Measurements from ENCODE around the gene HRCT1.

The HRCT1 gene

GRCh38 chr9:35942286-35942685, 36.3 kb downstream of the HRCT1 start:
- DNase-seq (ENCODE audit: low read depth): no peak

- no peak for DNase-seq (ENCODE audit: low read depth)
Observed at GRCh38 chr9:35944173-35944572, 38.2 kb downstream of the HRCT1 start.

GRCh38 chr9:35944841-35945240, 38.8 kb downstream of the HRCT1 start:
- no peak for DNase-seq (ENCODE audit: low read depth)

DNA sequence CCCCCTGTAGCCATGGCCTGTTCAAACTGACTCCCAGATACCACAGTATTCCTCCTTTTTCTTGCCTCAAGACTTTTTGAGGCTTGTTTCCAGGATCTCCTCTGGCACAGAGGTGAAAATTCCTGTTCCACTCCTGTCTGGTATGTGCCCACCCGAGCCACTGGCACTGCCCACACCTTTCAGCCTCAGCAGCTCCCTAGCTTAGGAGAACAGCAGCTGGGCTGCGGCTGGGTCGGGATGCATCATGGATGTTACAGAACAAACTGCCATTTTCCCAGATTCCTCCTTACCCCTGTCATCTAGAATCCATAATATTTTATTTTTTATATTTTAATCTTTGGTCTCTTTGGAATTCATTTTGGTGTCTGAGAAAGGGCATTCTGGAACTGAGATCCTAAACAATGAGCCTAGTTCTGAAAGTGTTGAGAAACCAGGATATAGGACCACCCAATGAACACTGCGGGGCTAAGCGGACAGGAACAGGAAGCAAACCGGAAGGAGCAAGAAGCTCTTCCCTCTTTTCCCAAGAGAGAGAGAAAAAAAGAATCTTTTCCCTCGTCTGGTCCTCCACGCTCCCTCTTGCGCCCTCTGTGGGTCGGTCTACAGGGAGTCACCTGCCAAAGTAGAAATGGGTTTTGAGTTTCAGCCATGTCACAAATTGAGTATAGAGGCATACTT, 39.5 kb downstream of the HRCT1 start:
- peak; percentile 79 for DNase-seq (ENCODE audit: low read depth)

DNA sequence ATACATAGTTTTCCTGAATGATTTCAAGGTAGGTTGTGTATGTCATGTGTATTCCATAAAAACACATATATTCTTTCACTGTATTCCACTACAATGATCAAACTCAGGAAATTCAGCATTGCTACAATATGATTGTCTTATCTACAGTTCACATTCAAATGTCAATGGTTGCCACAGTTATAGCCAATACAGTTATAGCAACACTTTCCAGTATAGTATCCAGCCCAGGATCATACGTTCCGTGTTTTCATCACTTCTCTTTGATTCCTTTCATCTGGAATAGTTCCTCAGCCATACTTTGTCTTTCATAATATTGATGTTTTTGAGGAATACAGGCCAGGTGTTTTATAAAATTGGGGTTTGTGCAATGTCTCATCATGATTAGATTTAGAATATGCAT, 42.4 kb downstream of the HRCT1 start:
- DNase-seq (ENCODE audit: low read depth): no peak

DNA sequence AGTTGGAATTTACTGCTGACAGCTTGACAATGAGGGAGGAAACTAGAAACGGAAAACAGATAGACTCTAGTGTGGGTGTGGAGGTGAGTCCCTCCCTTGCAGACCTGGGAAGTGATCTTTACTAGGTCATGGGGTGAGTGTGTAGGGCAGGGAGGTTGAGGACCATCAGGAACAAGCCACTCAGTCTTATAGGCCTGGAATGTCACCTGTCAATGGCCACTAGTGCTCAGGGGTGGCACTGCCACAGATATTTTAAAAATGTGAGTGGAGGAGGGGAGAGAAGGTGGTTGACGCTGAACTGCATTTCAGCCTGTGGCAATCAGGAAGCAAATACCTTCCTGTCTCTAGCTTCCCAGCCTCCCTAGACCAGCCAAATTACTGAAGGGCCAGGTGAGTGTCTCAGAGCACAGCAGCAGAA, 42.9 kb downstream of the HRCT1 start:
- DNase-seq (ENCODE audit: low read depth): no peak

DNA sequence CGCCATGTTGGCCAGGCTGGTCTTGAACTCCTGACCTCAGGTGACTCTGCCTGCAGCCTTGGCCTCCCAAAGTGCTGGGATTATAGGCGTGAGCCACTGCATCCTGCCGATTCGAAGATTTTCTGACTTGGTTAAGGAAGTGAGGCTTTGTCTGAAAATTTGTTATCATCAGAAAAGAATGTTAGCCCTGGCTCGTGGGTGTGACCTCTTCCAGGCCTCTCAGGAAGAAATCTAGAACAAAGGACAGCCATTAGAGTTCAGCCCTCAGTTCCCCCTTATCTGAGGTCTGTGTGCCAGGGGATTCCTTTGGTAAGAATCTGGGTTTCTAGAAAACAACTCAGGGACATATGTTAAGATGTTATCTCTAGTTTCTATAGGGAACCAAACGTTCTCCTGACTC, 45.7 kb downstream of the HRCT1 start:
- DNase-seq (ENCODE audit: low read depth): no peak

GRCh38 chr9:35952526-35953191, 46.7 kb downstream of the HRCT1 start:
- DNase-seq (ENCODE audit: low read depth): no peak

DNA sequence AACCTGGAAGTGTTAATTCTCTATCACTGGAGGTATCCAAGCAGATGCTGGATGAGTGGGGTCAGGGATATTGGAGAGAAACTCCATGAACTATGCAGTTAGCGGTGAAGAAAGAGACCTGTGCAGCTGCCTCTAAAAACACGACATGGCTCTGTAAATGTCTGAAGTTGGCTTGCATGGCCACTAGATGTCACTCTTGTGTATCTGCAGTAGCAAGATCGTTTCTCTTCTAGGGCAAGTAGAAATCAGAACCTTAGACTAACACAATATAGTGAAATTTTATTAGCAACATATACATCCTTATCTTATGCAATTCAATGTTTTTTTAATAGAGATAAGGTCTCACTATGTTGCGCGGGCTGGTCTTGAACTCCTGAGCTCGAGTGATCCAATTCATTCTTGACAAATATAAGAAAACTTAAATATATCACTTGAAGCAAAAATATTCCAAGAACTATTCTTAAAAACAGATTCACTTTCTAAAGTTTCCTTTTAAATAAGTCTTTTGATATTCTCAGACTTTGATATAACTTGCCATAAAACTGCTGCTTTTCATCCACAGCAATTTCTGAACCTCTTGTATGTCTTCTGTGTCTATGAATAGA, 49.0 kb downstream of the HRCT1 start:
- DNase-seq (ENCODE audit: low read depth): peak; percentile 52

DNA sequence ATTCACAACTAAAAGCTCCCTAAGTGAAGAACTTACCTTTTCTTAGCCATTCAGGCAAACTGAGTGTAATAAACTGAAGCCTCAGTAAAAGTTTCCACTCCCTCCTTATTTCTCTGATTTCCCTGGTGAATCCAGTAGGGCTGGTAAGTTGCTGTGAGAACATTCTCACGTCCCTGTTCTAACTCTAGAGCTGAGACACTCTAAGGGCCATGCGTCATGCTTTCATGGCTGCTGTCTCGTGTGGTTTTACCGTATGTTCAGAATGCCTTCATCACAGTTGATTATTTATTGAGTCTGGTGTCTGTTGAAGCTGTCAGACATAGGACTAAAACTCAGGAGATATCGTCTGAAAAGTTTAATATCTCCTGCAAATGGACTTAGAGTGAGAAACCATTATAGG, 50.6 kb downstream of the HRCT1 start:
- no peak for DNase-seq (ENCODE audit: low read depth)
